ENCODE data around the gene MEP1A. TPM values are rescaled to one million over a fixed set of nuclear protein-coding genes. Genes with fewer than 3 reads are reported as not detected.
"Not testable (repeated sequence)": the region's sequence is repeated elsewhere in the genome, so short reads cannot be mapped to it uniquely, and the experiment has no call there.

The MEP1A gene, protein sequence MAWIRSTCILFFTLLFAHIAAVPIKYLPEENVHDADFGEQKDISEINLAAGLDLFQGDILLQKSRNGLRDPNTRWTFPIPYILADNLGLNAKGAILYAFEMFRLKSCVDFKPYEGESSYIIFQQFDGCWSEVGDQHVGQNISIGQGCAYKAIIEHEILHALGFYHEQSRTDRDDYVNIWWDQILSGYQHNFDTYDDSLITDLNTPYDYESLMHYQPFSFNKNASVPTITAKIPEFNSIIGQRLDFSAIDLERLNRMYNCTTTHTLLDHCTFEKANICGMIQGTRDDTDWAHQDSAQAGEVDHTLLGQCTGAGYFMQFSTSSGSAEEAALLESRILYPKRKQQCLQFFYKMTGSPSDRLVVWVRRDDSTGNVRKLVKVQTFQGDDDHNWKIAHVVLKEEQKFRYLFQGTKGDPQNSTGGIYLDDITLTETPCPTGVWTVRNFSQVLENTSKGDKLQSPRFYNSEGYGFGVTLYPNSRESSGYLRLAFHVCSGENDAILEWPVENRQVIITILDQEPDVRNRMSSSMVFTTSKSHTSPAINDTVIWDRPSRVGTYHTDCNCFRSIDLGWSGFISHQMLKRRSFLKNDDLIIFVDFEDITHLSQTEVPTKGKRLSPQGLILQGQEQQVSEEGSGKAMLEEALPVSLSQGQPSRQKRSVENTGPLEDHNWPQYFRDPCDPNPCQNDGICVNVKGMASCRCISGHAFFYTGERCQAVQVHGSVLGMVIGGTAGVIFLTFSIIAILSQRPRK
- not detected for total RNA-seq

DNA sequence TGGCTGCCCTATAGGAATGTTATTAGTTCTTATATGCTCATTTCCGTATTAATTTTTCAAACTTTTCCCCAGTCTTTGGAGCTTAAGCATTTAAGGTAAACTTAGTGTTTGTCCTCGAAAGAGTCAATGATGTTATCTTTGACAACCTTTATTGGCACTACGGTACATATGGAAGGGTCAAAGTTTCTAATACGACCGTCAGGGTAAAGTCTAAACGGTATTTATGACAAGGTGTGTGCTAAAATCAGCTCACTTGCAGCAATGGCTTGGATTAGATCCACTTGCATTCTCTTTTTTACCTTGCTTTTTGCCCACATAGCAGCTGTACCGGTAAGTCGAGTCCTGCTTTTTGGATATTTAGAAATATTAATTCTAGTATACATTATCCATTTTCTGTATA is at the start of gene MEP1A:
MEP1A (plus strand) TSS at position 252 of the 400 bp plus-strand sequence; CDS start at position 262, 10 bp downstream.
- ATAC-seq: no peak
- DNase-seq (ENCODE audit: low spot score): no peak

- DNase-seq (ENCODE audit: low spot score) (no peak), ATAC-seq (no peak)
Measured at GRCh38 chr6:46743425-46744158, 49.6 kb upstream of the MEP1A start.

DNA sequence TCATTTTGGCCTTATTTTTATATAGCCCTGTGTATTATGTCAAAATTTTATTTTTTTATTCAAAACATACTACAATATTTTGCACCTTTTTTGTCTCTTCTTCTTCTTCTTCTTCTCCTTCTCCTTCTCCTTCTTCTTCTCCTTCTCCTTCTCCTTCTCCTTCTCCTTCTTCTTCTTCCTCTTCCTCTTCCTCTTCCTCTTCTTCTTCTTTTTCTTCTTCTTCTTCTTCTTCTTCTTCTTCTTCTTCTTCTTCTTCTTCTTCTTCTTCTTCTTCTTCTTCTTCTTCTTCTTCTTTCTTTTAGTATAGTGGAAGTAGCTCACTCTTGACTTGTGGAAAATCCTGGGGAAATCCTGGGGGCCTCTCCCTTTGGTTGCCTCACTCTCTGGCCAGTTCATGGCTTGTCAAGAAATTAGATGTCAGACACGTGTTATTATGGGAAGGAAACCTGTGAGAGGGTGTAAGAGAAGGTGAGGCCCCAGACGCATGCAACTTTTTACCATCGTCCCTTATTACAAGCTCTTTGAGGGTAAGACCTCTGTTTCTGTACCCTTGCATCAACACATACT is 48.9 kb upstream of the MEP1A start:
- ATAC-seq: not testable (repeated sequence)

DNA sequence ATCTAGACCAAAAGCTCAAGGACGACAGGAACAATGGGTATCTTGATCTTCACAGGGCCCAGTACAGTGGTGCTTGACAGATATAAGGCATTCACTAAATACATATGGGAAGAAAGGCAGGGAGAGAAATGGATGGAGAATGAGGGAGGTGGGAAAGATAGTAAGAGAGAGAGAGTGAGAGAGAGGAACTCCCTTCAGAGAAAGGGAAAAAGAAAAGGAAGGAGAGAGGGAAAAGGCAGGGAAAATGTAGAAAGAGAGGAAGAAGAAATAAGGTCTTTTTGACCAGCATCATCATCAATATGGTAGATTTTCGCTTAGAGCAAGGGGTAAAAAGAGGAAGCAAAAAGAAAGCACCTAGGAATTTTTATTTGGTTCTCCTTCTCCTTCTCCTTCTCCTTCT is 47.2 kb upstream of the MEP1A start:
- ATAC-seq (no peak), DNase-seq (ENCODE audit: low spot score) (no peak)

More for the DNA sequence above, 48.9 kb upstream of the MEP1A start:
- not testable (repeated sequence) for DNase-seq (ENCODE audit: low spot score)

GRCh38 chr6:46746696-46747095 is 46.5 kb upstream of the MEP1A start, which contains the start of gene ANKRD66:
TSS of gene ANKRD66 (plus strand) at chr6:46746933. CDS start at chr6:46751949, 5,016 bp downstream.
- DNase-seq (ENCODE audit: low spot score) (no peak), ATAC-seq (no peak)

DNA sequence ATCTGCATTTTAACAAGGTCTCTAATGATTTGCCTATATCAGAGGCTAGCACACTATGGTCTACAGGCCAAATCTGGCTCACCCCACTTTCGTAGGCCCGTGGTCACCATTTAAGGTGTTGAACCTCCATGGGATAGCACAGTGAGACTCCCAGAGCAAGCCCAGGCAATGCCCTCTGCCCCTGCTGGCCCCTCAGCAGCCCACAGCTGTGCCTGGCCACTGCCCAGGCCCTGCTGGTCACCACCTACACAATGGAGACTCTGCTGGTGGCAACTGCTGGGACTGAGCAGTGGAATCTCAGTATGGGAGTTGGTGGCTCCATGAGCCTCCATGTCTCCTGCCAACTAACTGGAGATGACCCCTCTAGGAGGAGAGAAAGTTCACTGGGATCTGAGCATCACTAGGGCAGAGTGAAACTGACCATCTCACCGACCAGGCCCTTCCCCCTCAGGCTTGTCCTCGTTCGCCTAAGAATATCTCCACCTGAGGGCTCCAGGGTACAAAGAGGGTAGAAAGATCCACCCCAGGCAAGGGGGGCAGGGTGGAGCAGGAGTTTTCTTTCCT is 44.2 kb upstream of the MEP1A start:
- DNase-seq (ENCODE audit: low spot score): no peak
- no peak for ATAC-seq

DNA sequence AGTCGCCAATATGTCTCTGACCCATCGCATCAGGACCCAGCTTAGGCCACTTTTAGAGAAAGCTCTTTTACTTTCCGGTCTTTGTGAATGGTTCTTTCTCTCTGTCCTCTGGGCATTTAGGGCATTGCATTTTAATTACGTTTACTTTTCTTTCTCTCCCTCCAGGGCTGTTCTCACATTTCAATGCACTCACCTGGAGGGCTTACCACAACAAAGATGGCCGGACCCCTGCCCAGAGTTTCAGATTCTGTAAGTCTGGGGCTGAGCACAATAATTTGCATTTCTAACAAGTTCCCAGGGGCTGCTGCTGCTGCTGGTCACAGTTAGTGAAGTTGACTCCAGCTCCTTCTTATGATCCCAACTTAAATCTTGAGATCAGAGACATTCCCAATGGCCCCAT is 43.5 kb upstream of the MEP1A start:
- DNase-seq (ENCODE audit: low spot score) (no peak), ATAC-seq (no peak)

DNA sequence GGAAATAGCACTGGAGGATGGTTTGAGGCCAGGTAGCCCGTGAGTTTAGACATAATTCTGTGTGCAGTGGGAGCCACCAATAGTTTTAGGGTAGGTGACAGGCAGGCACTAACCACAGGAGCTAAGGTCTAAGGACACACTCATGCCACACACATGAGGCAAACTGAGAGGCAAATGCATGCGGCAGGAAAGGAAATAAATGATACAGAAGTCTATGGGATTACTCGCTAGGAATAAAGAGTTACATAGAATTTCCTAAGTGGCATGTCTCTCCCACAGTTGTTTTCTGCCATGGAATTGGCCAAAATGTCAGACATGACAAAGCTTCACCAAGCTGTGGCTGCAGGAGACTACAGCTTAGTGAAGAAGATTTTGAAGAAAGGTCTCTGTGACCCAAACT is 41.5 kb upstream of the MEP1A start:
- DNase-seq (ENCODE audit: low spot score): no peak
- ATAC-seq: no peak

GRCh38 chr6:46755865-46756264 is 37.3 kb upstream of the MEP1A start:
- DNase-seq (ENCODE audit: low spot score): no peak
- ATAC-seq: no peak

GRCh38 chr6:46756469-46757213 is 36.5 kb upstream of the MEP1A start:
- DNase-seq (ENCODE audit: low spot score): no peak
- ATAC-seq: no peak

- DNase-seq (ENCODE audit: low spot score) (no peak), ATAC-seq (no peak)
Measured at GRCh38 chr6:46757214-46757596, 36.0 kb upstream of the MEP1A start.

DNA sequence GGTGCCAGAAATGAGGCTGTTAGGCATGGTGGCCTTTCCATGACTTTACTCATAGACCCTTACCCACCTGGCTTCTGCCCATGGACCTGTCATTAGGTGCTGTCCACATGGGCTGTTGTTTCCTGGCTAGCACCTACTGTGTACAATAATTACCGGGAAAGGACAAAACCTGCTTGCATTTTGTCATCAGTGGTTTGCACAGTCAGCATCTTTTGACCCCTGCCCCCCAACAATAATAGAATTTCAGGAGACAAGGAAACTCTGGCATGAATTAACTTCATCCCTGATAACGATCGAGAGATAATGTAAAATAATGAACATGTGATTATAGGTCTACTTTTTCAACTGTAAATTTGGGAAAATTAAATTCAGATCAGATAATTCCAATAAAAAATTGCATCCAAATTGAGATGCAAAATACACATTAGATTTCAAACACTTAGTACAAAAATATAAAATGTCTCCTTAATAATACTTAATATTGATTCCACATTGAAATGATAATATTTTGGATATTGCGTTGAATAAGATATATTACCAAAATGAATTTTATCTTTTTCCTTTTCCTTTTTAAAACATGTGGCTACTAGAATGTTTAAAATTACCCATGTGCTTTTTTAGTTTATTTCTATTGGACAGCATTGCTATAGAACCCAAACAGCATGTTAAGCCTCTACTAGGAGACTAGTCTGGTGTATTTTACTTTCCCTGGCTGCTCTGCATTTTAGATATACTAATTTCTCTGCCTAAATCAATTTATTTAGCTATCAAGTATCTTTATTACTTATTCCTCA is 34.0 kb upstream of the MEP1A start:
- DNase-seq (ENCODE audit: low spot score) (no peak), ATAC-seq (no peak)

DNA sequence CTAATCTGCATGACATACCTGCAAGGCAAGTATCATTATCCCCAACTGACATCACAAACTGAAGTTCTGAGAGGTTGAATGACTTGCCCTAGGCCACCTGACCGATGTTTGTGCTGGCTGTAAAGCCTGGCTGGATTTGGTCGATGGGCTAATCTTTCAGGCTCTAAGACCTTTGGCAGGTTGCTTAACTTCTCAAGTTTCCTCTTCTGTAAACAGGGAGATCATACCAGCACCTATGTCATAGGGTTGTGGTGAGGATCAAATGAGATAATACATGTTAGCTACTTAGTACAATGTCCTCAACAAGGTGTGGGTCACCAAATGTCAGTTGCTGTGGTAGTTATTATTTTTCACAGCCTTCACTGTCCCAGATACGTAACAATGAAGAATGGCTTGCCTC is 32.3 kb upstream of the MEP1A start:
- ATAC-seq: peak; percentile 23
- DNase-seq (ENCODE audit: low spot score): no peak

DNA sequence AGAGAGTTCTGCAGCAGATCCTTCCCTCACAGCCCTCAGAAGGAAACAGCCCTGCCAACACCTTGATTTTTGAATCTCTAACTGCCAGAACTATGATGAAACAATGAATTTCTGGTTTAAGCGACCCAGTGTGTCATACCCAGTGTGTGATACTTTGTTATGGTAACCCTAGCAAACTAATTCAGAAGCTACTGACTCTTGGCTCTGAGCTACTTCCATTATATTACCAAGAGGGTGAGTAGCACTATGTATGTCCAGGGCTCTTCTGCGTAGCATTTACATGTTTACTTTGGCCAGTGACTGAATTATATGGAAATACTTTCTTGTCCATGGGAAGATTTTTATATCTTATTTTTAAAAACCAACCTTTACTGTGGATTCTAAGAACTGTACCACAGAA is 29.7 kb upstream of the MEP1A start:
- no peak for ATAC-seq
- DNase-seq (ENCODE audit: low spot score): no peak

GRCh38 chr6:46764280-46764679 is 28.9 kb upstream of the MEP1A start:
- DNase-seq (ENCODE audit: low spot score); ATAC-seq: not testable (repeated sequence)

- DNase-seq (ENCODE audit: low spot score): no peak
- no peak for ATAC-seq
Measured at GRCh38 chr6:46764961-46765360, 28.2 kb upstream of the MEP1A start.

DNA sequence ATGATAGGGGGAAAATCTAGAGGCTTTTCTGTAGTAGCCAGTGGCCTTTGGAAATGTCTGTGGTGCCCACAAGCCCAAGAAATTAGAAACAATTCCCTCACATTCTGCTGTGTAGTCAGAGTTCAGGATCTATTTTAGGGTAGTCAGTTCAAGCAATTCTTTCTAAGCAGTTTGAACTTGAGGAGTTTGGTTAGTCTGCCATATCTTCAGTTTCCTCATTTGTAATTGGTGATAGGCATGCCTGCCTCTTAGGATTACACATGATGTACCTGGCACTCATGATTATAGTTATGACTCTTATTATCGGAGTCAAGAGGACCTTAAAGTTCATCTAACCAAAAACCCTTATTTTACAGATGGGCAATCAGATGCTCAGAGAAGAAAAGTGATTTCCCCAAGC is 21.2 kb upstream of the MEP1A start:
- DNase-seq (ENCODE audit: low spot score): no peak
- no peak for ATAC-seq

DNA sequence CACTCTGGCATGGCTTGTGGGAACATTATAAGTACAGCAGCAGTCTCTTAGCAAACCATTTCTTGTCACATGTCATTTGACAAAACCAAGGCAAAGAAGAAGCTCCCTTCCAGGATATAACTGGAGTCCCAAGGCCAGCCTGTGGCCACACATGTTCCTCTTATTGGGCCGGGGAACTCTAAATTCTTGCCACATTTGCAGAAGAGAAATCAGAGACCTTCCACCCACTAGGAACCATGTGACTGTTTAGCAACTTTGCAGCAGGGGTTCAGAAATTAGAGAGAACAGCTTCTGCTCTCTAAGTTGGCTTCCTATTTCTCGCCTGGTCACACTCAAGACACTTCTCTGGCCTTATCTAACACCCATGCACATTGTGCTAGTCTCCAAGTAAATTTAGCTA is 20.4 kb upstream of the MEP1A start:
- DNase-seq (ENCODE audit: low spot score): no peak
- ATAC-seq: peak; percentile 39

- no peak for DNase-seq (ENCODE audit: low spot score)
- no peak for ATAC-seq
Measured at GRCh38 chr6:46773201-46773855, 19.9 kb upstream of the MEP1A start.

All from left lobe of liver (tissue), 2 donors.